Stimulated activated memory B cell treated with anti-CD40 and anti-IgM and Interleukin-4, amounts not matched to agents 10 μg/mL and 1 μg/mL and 100 μg/mL, for 72 hours (primary cell): Measurements from ENCODE around the gene APOBEC3G.
"Not testable (repeated sequence)": the region's sequence is repeated elsewhere in the genome, so short reads cannot be mapped to it uniquely, and the experiment has no call there.

Experiments
- ATAC-seq: fragments of 150-1000 bp; cut with Tn5 transposase; 2 replicates; pipeline ENCODE4 v1.10.0; 2021
- H3K27ac Mint-ChIP-seq: one replicate; pipeline ENCODE4 v1.8.0; 2022; ENCODE audit warnings: mild to moderate bottlenecking, mixed read lengths
- H3K27me3 Mint-ChIP-seq: one replicate; pipeline ENCODE4 v1.8.0; 2022; ENCODE audit warnings: mixed read lengths
- H3K36me3 Mint-ChIP-seq: one replicate; pipeline ENCODE4 v1.8.0; 2022; ENCODE audit warnings: mixed read lengths
- H3K4me1 Mint-ChIP-seq: one replicate; pipeline ENCODE4 v1.8.0; 2022; ENCODE audit warnings: mixed read lengths
- H3K4me3 Mint-ChIP-seq: one replicate; pipeline ENCODE4 v1.8.0; 2022; ENCODE audit warnings: mild to moderate bottlenecking, moderate library complexity, mixed read lengths
- H3K9me3 Mint-ChIP-seq: one replicate; pipeline ENCODE4 v1.8.0; 2022; ENCODE audit warnings: mixed read lengths

Gene APOBEC3G

DNA sequence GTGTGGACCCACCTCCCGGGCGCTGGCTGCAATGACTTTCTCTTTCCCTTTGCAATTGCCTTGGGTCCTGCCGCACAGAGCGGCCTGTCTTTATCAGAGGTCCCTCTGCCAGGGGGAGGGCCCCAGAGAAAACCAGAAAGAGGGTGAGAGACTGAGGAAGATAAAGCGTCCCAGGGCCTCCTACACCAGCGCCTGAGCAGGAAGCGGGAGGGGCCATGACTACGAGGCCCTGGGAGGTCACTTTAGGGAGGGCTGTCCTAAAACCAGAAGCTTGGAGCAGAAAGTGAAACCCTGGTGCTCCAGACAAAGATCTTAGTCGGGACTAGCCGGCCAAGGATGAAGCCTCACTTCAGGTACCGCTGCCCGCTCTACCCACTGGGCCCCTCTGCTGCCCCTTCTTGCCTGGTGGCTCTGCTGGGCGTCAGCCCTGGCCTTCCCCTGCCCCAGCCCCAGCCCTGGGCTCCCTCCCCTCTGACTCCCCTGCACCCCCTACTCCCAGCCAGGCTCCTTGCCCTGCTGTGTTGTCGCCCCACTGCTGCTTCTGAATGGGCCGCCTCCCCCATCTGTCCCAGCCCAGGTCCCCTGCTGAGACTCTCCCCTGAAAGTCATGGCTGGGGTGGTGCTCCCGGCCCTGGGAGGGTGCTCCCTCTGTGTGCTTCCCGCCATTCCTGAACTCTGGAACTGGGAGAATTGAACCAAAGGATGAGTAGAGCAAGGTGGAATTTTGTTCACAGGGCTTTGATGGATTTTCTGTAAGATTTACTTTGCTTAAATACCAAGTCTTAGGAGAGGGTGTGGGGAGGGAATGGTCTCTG is at the start of gene APOBEC3G:
Gene APOBEC3G (plus strand): TSS at position 250 of the 815 bp plus-strand sequence. CDS start 87 bp downstream, at position 337.
- peak; percentile 93 for ATAC-seq
- not testable (repeated sequence) for H3K27me3 Mint-ChIP-seq, H3K9me3 Mint-ChIP-seq
- peaks cover 87% of the 10 kb centered on the region for H3K4me1 Mint-ChIP-seq
- peaks cover 29% of the 10 kb centered on the region for H3K36me3 Mint-ChIP-seq
- peak within 1 kb of the TSS; percentile 98 for H3K27ac Mint-ChIP-seq
- H3K4me3 Mint-ChIP-seq = peak within 1 kb of the TSS; percentile 87

DNA sequence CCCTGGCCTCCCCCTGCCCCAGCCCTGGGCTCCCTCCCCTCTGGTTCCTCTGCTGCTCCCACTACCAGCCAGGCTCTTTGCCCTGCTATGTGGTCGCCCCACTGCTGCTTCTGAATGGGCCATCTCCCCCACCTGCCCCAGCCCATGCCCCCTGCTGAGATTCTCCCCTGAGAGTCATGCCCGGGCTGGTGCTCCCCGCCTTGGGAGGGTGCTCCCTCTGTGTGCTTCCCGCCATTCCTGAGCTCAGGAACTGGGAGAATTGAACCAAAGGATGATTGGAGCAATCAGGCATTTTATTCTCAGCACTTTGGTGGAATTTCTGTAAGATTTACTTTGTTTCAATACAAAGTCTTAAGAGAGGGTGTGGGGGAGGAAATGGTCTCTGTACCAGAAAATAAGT is 49.4 kb upstream of the APOBEC3G start:
- Mint-ChIP-seq H3K4me1 (peaks cover 48% of the 10 kb centered on the region), H3K36me3 (peaks cover 55% of the 10 kb centered on the region), H3K27me3 (no peaks in the 10 kb centered on the region), H3K27ac (peak overlapping the region; percentile 49), H3K4me3 (no peak overlapping the region), H3K9me3 (no peaks in the 10 kb centered on the region)
- no peak for ATAC-seq

DNA sequence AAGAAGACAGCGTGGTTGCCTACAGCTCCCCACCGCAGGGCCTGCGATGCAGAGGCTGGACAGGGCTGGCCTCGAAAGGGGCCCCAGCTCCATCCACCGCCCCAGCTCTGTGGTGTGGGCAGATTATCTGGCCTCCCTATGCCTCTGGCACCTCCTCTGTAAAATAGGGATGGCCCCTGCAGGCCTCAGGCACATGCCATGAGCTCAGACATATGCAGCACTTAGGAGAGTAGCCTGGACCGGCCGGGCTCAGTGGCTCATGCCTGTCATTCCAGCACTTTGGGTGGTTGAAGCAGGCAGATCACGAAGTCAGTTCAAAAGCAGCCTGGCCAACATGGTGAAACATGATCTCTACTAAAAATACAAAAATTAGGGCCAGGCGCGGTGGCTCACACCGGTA is 48.8 kb upstream of the APOBEC3G start:
- Mint-ChIP-seq H3K4me3 (no peak overlapping the region), H3K36me3 (peaks cover 58% of the 10 kb centered on the region), H3K4me1 (peaks cover 48% of the 10 kb centered on the region), H3K27me3 (no peaks in the 10 kb centered on the region), H3K27ac (peak overlapping the region; percentile 49), H3K9me3 (no peaks in the 10 kb centered on the region)
- ATAC-seq = no peak

DNA sequence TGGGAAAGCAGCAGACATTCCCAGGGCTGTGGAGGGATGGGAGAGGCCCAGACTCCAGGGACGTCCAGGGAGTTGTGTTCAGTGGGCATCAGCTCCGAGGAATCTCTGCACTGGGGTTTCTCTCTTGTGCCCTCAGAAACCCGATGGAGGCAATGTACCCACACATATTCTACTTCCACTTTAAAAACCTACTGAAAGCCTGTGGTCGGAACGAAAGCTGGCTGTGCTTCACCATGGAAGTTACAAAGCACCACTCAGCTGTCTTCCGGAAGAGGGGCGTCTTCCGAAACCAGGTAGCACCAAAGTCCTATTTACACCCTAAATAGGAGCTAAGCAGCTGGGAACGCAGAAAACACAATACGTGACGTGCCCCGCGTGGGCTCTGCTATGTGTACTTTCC is 47.8 kb upstream of the APOBEC3G start:
- ATAC-seq = no peak
- Mint-ChIP-seq H3K27ac (no peak overlapping the region), H3K9me3 (no peaks in the 10 kb centered on the region), H3K36me3 (peaks cover 59% of the 10 kb centered on the region), H3K4me1 (peaks cover 38% of the 10 kb centered on the region), H3K4me3 (no peak overlapping the region), H3K27me3 (no peaks in the 10 kb centered on the region)

DNA sequence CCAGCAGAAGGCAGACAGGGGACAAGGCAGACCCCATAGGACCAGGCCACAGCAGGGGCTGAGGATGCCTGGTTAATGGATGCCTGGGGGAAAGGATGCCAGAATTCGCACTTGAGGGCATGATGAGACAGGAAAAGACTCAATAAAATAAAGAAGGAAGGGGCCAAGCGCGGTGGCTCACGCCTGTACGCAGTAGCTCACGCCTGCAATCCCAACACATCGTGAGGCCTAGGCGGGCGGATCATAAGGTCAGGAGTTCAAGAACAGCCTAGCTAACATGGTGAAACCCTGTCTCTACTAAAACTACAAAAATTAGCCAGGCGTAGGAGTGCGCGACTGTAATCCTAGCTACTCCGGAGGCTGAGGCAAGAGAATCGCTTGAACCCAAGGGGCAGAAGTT is 46.4 kb upstream of the APOBEC3G start:
- H3K27ac Mint-ChIP-seq = peak overlapping the region; percentile 35
- ATAC-seq = no peak
- peaks cover 25% of the 10 kb centered on the region for H3K4me1 Mint-ChIP-seq
- H3K27me3 Mint-ChIP-seq = no peaks in the 10 kb centered on the region
- H3K4me3 Mint-ChIP-seq = no peak overlapping the region
- peaks cover 46% of the 10 kb centered on the region for H3K36me3 Mint-ChIP-seq
- no peaks in the 10 kb centered on the region for H3K9me3 Mint-ChIP-seq

DNA sequence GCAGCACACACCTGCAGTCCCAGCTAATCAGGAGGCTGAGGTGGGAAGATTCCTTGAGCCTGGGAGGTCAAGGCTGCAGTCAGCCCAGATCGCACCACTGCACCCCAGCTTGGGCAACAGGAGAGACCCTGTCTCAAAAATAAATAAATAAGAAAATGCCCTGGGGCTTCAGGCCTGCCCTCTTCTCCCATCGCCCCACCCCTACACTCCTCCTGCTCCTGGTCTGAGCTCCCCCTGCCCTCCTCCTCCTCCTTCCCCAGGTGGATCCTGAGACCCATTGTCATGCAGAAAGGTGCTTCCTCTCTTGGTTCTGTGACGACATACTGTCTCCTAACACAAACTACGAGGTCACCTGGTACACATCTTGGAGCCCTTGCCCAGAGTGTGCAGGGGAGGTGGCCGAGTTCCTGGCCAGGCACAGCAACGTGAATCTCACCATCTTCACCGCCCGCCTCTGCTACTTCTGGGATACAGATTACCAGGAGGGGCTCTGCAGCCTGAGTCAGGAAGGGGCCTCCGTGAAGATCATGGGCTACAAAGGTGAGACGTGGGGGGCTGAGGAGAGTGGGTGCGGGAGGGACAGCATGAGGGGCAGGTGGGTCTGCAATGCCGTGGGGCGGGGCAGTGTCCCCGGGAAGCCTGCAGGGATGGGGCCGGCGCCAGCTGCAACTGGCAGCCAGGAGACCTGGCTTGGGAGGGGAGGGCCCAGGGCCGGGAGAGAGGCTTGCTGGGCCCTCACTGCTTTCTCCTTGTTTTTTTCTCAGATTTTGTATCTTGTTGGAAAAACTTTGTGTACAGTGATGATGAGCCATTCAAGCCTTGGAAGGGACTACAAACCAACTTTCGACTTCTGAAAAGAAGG is 45.4 kb upstream of the APOBEC3G start:
- ATAC-seq, H3K9me3 Mint-ChIP-seq, H3K27me3 Mint-ChIP-seq, H3K4me3 Mint-ChIP-seq: not testable (repeated sequence)
- Mint-ChIP-seq H3K4me1 (peaks cover 23% of the 10 kb centered on the region), H3K36me3 (peaks cover 37% of the 10 kb centered on the region), H3K27ac (peak overlapping the region; percentile 53)

DNA sequence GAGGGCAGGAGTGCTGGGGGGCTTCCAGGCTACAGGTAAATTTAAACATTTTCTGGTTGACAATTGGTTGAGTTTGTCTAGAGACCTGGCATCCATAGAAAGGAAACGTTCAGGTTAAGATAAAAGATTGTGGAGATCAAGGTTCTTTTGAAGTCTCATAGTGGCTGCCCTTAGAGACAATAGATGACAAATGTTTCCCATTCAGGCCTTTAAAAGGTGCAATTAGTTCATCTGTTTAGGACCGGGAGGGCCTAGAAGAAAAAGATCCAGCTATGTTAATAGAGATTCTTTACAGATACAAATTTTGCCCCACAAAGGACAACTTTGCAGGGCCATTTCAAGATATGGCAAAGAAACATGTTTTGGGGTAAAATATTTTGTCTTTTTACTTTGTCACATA is 40.0 kb upstream of the APOBEC3G start:
- not testable (repeated sequence) for H3K27me3 Mint-ChIP-seq, H3K9me3 Mint-ChIP-seq, ATAC-seq, H3K4me3 Mint-ChIP-seq
- H3K27ac Mint-ChIP-seq = peak overlapping the region; percentile 55
- H3K36me3 Mint-ChIP-seq = peaks cover 18% of the 10 kb centered on the region
- peaks cover 29% of the 10 kb centered on the region for H3K4me1 Mint-ChIP-seq

DNA sequence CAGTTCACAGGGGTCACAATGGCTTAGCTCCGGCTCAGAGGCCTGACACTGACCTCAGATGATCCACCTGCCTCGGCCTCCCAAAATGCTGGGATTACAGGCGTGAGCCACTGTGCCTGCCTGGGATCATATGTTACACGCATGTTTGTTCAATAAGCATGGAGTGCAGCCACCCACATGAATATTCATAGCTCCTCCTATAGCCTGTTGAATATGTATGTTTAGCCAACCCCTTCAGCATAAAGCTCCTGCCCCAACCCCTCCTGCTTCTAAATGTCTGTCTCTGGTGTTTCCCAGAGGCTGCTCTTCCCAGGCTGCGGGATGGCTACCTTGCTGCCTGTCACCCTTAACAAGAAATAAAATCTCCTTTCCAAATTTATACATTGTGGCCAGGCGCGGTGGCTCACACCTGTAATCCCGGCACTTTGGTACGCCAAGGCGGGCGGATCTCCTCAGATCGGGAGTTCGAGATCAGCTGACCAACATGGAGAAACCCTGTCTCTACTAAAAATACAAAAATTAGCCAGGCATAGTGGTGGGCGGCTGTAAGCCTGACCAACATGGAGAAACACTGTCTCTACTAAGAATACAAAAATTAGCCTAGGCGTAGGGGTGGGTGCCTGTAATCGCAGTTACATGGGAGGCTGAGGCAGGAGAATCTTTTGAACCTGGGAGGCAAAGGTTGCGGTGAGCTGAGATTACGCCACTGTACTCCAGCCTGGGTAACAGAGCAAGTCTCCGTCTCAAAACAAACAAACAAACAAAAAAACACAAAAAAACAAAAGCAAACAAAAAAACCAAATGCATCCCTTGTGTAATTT is 37.6 kb upstream of the APOBEC3G start:
- peaks cover 9% of the 10 kb centered on the region for H3K36me3 Mint-ChIP-seq
- peaks cover 39% of the 10 kb centered on the region for H3K4me1 Mint-ChIP-seq
- peak overlapping the region; percentile 93 for H3K27ac Mint-ChIP-seq
- no peaks in the 10 kb centered on the region for H3K9me3 Mint-ChIP-seq
- no peak for ATAC-seq
- no peaks in the 10 kb centered on the region for H3K27me3 Mint-ChIP-seq
- H3K4me3 Mint-ChIP-seq = peak overlapping the region; percentile 91

DNA sequence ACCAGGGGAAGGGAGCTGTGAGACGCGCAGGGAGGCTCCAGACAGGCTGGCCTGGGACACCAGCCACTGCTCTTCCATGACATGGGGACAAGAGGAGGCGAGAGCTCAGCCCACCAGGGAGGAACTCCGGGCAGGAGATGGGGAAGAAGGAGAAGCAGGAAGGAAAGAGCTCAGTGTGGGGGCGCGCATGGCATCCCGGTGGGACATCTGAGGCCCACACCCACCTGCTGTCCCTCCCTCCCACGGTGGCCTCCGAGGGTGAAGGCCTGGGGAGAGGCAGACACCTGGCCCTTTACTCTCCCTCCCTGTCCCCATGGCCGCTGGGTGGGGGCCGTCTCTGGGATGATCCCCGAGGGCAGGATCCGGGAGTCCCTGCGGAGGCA is 36.9 kb upstream of the APOBEC3G start:
- Mint-ChIP-seq H3K4me3 (peak overlapping the region; percentile 91), H3K4me1 (peaks cover 44% of the 10 kb centered on the region), H3K27ac (peak overlapping the region; percentile 93), H3K36me3 (peaks cover 14% of the 10 kb centered on the region)
- H3K27me3 Mint-ChIP-seq, H3K9me3 Mint-ChIP-seq, ATAC-seq: not testable (repeated sequence)

DNA sequence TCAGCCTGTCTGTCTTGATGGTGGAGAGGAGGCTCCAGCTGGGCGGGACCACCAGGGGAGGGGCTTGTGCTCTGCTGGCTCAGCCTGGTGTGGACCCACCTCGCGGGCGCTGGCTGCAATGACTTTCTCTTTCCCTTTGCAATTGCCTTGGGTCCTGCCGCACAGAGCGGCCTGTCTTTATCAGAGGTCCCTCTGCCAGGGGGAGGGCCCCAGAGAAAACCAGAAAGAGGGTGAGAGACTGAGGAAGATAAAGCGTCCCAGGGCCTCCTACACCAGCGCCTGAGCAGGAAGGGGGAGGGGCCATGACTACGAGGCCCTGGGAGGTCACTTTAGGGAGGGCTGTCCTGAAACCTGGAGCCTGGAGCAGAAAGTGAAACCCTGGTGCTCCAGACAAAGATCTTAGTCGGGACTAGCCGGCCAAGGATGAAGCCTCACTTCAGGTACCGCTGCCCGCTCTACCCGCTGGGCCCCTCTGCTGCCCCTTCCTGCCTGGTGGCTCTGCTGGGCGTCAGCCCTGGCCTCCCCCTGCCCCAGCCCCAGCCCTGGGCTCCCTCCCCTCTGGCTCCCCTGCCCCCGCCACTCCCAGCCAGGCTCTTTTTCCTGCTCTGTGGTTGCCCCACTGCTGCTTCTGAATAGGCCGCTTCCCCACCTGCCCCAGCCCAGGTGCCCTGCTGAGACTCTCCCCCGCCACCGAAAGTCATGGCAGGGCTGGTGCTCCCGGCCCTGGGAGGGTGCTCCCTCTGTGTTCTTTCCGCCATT is 36.4 kb upstream of the APOBEC3G start, which contains the start of gene APOBEC3F:
Gene APOBEC3F (plus strand): TSS at position 327 of the 759 bp plus-strand sequence. CDS start 97 bp downstream, at position 424.
- peak within 1 kb of the TSS; percentile 91 for H3K4me3 Mint-ChIP-seq

DNA sequence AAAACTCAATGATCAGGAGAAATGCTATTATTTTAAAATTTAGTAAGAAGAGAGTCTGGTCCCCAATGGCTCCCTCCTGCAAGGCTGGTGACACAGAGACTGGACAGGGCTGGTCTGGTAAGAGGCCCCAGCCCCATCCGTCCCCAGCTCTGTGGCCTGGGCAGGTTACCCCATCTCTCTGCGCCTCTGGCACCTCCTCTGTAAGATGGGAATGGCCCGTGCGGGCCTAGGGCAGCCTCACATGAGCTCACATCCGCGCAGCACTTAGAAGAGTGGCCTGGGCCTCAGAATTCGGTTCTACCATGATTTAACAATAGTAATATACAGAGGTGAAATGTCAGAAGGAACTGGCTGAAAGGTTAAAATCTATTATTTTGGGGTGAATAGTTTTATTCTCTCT is 35.2 kb upstream of the APOBEC3G start:
- Mint-ChIP-seq H3K27ac (peak overlapping the region; percentile 93), H3K36me3 (peaks cover 31% of the 10 kb centered on the region), H3K9me3 (no peaks in the 10 kb centered on the region), H3K4me3 (peak overlapping the region; percentile 91), H3K27me3 (no peaks in the 10 kb centered on the region), H3K4me1 (peaks cover 54% of the 10 kb centered on the region)
- no peak for ATAC-seq

More for the DNA sequence above, 36.4 kb upstream of the APOBEC3G start, which contains the start of gene APOBEC3F:
- H3K9me3 Mint-ChIP-seq, H3K27me3 Mint-ChIP-seq: not testable (repeated sequence)
- H3K36me3 Mint-ChIP-seq = peaks cover 19% of the 10 kb centered on the region
- peaks cover 50% of the 10 kb centered on the region for H3K4me1 Mint-ChIP-seq
- H3K27ac Mint-ChIP-seq = peak within 1 kb of the TSS; percentile 93
- peak; percentile 94 for ATAC-seq

DNA sequence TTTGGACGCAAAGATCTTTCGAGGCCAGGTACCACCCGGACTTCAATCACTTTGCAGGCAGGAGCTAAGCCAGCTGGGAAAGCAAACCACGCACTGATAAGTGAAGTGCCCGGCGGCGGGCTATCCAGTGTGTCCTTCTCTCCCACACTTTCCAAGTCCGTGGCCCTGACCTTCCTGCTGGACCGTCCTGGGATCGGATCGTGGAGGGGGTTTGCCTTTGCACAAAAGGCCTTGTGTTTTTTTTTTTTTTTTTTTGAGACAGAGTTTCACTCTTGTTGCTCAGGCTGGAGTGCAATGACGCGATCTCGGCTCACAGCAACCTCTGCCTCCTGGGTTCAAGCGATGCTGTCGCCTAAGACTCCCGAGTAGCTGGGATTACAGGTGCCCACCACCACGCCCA is 34.0 kb upstream of the APOBEC3G start:
- not testable (repeated sequence) for H3K4me3 Mint-ChIP-seq, ATAC-seq, H3K27me3 Mint-ChIP-seq, H3K27ac Mint-ChIP-seq, H3K9me3 Mint-ChIP-seq
- H3K36me3 Mint-ChIP-seq = peaks cover 32% of the 10 kb centered on the region
- H3K4me1 Mint-ChIP-seq = peaks cover 55% of the 10 kb centered on the region

DNA sequence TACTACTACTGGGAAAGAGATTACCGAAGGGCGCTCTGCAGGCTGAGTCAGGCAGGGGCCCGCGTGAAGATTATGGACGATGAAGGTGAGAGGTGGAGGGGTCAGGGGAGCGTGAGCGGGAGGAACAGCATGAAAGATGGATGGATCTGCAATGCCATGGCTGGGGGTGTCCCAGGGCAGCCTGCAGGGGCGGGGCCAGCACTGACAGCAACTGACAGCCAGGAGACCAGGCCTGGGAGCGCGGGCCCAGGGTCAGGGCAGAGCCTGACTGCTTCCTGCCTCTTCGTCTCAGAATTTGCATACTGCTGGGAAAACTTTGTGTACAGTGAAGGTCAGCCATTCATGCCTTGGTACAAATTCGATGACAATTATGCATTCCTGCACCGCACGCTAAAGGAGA is 31.9 kb upstream of the APOBEC3G start:
- peak overlapping the region; percentile 21 for H3K4me3 Mint-ChIP-seq
- H3K27ac Mint-ChIP-seq = peak overlapping the region; percentile 78
- not testable (repeated sequence) for H3K27me3 Mint-ChIP-seq, H3K9me3 Mint-ChIP-seq, ATAC-seq
- peaks cover 51% of the 10 kb centered on the region for H3K4me1 Mint-ChIP-seq
- peaks cover 32% of the 10 kb centered on the region for H3K36me3 Mint-ChIP-seq

DNA sequence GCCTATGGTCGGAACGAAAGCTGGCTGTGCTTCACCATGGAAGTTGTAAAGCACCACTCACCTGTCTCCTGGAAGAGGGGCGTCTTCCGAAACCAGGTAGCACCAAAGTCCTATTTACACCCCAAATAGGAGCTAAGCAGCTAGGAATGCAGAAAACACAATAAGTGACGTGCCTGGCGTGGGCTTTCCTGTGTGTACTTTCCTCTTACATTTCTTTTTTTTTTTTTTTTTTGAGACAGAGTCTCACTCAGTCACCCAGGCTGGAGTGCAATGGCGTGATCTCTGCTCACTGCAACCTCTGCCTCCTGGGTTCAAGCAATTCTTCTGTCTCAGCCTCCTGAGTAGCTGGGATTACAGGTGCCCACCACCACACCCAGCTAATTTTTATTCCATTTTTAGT is 27.6 kb upstream of the APOBEC3G start:
- Mint-ChIP-seq H3K36me3 (peaks cover 40% of the 10 kb centered on the region), H3K4me1 (peaks cover 49% of the 10 kb centered on the region)
- not testable (repeated sequence) for H3K4me3 Mint-ChIP-seq, ATAC-seq, H3K27ac Mint-ChIP-seq, H3K9me3 Mint-ChIP-seq, H3K27me3 Mint-ChIP-seq
